Bronchial epithelial cell (primary cell): ENCODE results near the gene DRAXIN. TPM values are rescaled to one million over a fixed set of nuclear protein-coding genes. Genes with fewer than 3 reads are reported as not detected.

Source experiments
- DNase-seq: peaks from one replicate; pipeline ENCODE4 v3.0.0-alpha.2; 2010; ENCODE audit warnings: low read depth
- FAIRE-seq: peaks from 2 replicates; lab custom pipeline; 2011; peaks lifted over from hg19 to GRCh38; lab: Jason Lieb, UNC
- H3K27me3 ChIP-seq: 2 replicates; pipeline ENCODE4 v1.5.1; 2011; ENCODE audit warnings: low read length; ENCODE audit not compliant: control insufficient read depth, insufficient read depth
- H3K36me3 ChIP-seq: 2 replicates; pipeline ENCODE4 v1.5.1; 2011; ENCODE audit warnings: low read length; ENCODE audit not compliant: control insufficient read depth, insufficient read depth
- H3K4me3 ChIP-seq: 2 replicates; pipeline ENCODE4 v1.5.1; 2011; ENCODE audit warnings: mild to moderate bottlenecking, low read depth, low read length, control low read depth
- total RNA-seq: library from RNA; depleted of rRNA; stranded (reverse); fragments of >200 nt; gene quantifications from 2 replicates; pipeline ENCODE4 v1.2.1, GENCODE V29; 2014
- TF ChIP-seq, protein P1 (sequence below): IDR thresholded peaks from 2 replicates; pipeline ENCODE4 v1.5.1; 2011; ENCODE audit warnings: mild to moderate bottlenecking, moderate library complexity, low read length, control low read depth, inconsistent platforms; ENCODE audit not compliant: insufficient read depth, severe bottlenecking

The DRAXIN gene
- total RNA-seq, 1 donor from 2014 or later: not detected

DNA sequence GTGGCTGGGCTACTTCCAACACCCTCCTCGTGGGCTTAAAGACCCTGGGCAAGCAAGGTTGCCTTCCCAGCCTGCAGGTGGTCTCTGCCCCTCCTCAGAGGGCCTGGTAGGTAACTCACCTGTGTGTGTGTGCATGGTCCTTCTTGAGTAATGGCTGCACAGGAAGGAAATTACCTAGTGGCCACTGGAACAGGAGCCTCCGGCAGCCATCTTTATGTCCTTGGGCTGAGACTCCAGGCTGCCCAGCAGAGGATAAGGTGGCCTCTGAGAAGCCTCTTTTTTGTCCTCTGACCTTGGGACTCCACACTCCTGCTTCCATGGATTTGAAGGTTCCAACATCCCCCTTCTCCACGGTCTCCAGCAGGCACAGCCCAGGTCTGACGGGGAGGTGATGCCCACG lies 20.0 kb downstream of the DRAXIN start:
- Histone ChIP-seq H3K36me3 (no peaks in the 10 kb centered on the region), H3K27me3 (peaks cover 2% of the 10 kb centered on the region), H3K4me3 (no peak overlapping the region)
- FAIRE-seq (no peak), DNase-seq (no peak)
- TF ChIP-seq, protein P1, sequence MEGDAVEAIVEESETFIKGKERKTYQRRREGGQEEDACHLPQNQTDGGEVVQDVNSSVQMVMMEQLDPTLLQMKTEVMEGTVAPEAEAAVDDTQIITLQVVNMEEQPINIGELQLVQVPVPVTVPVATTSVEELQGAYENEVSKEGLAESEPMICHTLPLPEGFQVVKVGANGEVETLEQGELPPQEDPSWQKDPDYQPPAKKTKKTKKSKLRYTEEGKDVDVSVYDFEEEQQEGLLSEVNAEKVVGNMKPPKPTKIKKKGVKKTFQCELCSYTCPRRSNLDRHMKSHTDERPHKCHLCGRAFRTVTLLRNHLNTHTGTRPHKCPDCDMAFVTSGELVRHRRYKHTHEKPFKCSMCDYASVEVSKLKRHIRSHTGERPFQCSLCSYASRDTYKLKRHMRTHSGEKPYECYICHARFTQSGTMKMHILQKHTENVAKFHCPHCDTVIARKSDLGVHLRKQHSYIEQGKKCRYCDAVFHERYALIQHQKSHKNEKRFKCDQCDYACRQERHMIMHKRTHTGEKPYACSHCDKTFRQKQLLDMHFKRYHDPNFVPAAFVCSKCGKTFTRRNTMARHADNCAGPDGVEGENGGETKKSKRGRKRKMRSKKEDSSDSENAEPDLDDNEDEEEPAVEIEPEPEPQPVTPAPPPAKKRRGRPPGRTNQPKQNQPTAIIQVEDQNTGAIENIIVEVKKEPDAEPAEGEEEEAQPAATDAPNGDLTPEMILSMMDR: no peak

DNA sequence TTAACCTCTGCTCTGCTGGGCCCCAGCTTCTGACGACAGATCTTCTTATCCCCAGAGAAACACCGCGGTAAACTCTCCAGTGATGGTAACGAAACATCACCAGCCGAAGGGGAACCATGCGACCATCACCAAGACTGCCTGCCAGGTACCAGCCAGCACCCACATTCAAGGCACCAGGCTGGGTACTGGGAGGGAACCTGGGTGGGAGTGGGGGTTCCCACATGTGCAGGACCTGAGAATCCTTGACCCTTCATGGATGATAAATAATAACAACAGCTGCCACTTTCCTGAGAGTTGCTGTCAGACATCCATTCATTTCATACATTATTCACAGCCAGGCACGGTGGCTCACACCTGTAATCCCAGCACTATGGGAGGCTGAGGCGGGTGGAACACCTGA lies 20.8 kb downstream of the DRAXIN start:
- Histone ChIP-seq H3K36me3 (no peaks in the 10 kb centered on the region), H3K4me3 (no peak overlapping the region), H3K27me3 (peaks cover 2% of the 10 kb centered on the region)
- FAIRE-seq (no peak), DNase-seq (no peak)
- TF ChIP-seq, protein P1: no peak

DNA sequence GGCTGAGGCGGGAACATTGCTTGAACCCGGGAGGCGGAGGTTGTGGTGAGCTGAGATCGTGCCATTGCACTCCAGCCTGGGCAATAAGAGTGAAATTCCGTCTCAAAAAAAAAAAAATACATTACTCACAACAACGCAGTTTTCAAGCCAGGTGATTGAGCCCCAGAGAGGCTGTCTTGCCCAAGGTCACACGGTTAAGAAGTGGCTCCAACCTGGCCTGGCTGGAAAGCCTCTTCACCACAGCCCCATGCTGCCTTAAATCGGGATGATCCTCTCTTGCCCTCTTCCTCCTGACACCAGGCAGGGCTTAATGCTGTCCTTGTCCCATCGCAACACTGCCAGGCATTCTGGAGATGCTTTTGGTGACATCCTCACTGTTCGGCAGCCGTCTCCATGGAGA lies 21.6 kb downstream of the DRAXIN start:
- Histone ChIP-seq H3K27me3 (no peaks in the 10 kb centered on the region), H3K36me3 (no peaks in the 10 kb centered on the region), H3K4me3 (no peak overlapping the region)
- no peak for FAIRE-seq
- TF ChIP-seq, protein P1: no peak
- no peak for DNase-seq

DNA sequence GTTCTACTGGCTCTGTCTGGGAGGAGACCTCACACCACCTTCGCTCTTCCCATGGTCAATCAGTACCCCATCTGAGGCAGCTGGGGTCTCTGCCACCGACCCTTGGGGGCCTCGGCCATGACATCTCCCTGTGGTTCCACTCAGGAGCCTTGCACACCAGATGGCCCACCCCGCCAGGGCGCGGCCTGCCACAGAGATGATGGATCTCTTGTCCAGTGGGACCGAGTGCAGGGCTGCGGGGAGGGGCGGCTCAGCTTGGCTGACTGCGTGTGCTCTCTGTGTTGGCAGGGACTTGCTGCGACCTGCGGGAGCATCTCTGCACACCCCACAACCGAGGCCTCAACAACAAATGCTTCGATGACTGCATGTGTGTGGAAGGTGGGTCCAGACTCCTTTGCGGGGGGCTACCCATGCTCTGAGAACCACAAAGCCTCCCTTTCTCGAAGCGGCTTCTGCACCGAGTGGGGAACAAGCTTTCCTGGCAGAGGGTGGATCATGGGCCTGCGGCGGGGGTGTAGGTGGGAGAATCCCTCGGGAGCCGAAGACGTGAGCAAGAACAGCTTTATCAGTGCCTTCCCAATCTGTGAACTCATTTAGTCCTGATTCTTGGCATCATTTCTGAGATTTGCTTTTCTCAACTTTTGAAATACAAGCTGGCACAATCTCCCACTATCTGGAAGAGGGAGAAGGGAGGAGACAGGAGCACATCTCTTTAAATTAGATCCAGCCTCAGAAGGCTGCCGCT lies 23.5 kb downstream of the DRAXIN start:
- FAIRE-seq: no peak
- TF ChIP-seq, protein P1: no peak
- no peak overlapping the region for H3K4me3 ChIP-seq

DNA sequence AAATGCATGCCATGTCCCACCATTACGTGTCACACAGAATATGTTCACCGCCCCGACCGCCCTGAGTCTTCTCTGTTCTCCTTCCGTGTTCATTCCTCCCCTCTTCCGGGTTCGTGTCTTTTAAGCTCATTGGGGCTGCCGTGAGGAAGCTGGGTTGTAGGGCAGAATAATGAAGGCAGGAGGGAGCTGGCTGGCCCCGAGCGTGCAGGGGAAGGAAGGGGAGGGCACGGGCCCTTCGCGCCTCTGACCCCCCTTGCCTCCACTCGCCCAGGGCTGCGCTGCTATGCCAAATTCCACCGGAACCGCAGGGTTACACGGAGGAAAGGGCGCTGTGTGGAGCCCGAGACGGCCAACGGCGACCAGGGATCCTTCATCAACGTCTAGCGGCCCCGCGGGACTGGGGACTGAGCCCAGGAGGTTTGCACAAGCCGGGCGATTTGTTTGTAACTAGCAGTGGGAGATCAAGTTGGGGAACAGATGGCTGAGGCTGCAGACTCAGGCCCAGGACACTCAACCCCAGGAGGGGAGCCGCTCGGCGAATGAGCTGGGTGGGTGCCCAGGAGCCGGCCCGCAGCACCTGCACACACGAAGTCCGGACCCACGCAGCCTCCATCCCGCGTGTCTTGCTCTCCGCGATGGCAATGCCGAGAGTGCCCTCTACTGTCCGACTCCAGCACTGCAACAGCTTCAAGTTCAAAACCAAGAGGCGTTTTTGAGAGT lies 28.0 kb downstream of the DRAXIN start:
- TF ChIP-seq, protein P1: peak; percentile 93
- peak overlapping the region; percentile 30 for H3K4me3 ChIP-seq
- FAIRE-seq (no peak), DNase-seq (peak; percentile 45)
- no peaks in the 10 kb centered on the region for H3K36me3 ChIP-seq
- no peaks in the 10 kb centered on the region for H3K27me3 ChIP-seq

More for the DNA sequence above, 23.5 kb downstream of the DRAXIN start:
- Histone ChIP-seq H3K27me3 (no peaks in the 10 kb centered on the region), H3K36me3 (no peaks in the 10 kb centered on the region)
- DNase-seq: no peak

DNA sequence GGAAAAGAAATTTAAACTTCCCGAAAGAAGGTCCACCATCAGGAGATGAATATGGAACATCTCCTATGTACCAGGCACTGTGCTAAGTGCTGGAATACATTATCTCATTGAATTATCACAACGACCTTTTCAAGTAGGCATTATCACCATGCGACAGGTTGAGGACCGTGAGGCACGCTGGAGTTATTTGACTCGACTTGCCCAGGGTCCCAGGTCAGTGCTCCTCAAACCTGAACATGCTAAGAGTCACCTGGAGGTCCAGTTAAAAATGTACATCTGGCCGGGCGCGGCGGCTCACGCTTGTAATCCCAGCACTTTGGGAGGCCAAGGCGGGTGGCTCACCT lies 28.5 kb downstream of the DRAXIN start:
- FAIRE-seq: no peak
- H3K4me3 ChIP-seq: no peak overlapping the region

More for the DNA sequence above, 28.5 kb downstream of the DRAXIN start:
- no peak for DNase-seq
- TF ChIP-seq, protein P1: no peak
- no peaks in the 10 kb centered on the region for H3K36me3 ChIP-seq
- H3K27me3 ChIP-seq: no peaks in the 10 kb centered on the region
